Activated naive CD8-positive, alpha-beta T cell treated with anti-CD3 and anti-CD28 coated beads, Interleukin-2, amount 50 U/mL, for 16 hours (primary cell): ENCODE measurements around the gene CPM.

ENCODE experiments used
- DNase-seq: peaks from one replicate; pipeline ENCODE4 v3.0.0-alpha.2; 2020; ENCODE audit warnings: low read depth, low spot score

CPM gene

GRCh38 chr12:68956466-68956865, 23.5 kb upstream of the CPM start:
- no peak for DNase-seq

GRCh38 chr12:68954811-68955210, 21.8 kb upstream of the CPM start:
- DNase-seq = no peak

GRCh38 chr12:68953536-68953935, 20.6 kb upstream of the CPM start:
- DNase-seq = no peak

GRCh38 chr12:68951652-68952051, 18.7 kb upstream of the CPM start:
- no peak for DNase-seq

- DNase-seq = no peak
Observed at GRCh38 chr12:68950511-68950910, 17.5 kb upstream of the CPM start.

- DNase-seq = no peak
Observed at GRCh38 chr12:68945255-68945654, 12.3 kb upstream of the CPM start.

GRCh38 chr12:68944296-68945076, 11.5 kb upstream of the CPM start:
- DNase-seq = no peak

GRCh38 chr12:68943848-68944247, 10.9 kb upstream of the CPM start:
- no peak for DNase-seq

GRCh38 chr12:68940731-68941130, 7.8 kb upstream of the CPM start:
- DNase-seq = no peak

- no peak for DNase-seq
Observed at GRCh38 chr12:68939505-68939904, 6.5 kb upstream of the CPM start.

- no peak for DNase-seq
Observed at GRCh38 chr12:68934392-68934791, 1.4 kb upstream of the CPM start.

GRCh38 chr12:68932128-68932960, 627 bp downstream of the CPM start:
- DNase-seq = no peak

GRCh38 chr12:68930178-68930577, 2.8 kb downstream of the CPM start:
- no peak for DNase-seq

- DNase-seq = no peak
Observed at GRCh38 chr12:68924546-68924945, 8.4 kb downstream of the CPM start.

- DNase-seq = no peak
Observed at GRCh38 chr12:68919581-68920239, 13.3 kb downstream of the CPM start.

- no peak for DNase-seq
Observed at GRCh38 chr12:68918960-68919359, 14.0 kb downstream of the CPM start.

GRCh38 chr12:68915055-68915454, 17.9 kb downstream of the CPM start:
- no peak for DNase-seq

- no peak for DNase-seq
Observed at GRCh38 chr12:68913682-68914081, 19.3 kb downstream of the CPM start.

GRCh38 chr12:68912916-68913315, 20.1 kb downstream of the CPM start:
- no peak for DNase-seq

- no peak for DNase-seq
Observed at GRCh38 chr12:68911197-68911718, 21.7 kb downstream of the CPM start.

- DNase-seq = no peak
Observed at GRCh38 chr12:68910128-68910527, 22.8 kb downstream of the CPM start.

- DNase-seq = no peak
Observed at GRCh38 chr12:68908076-68908475, 24.9 kb downstream of the CPM start.
